Skin epidermis (tissue), 12 donors: ENCODE measurements around the gene TCF12.

Experiments used
- H3K27ac ChIP-seq, 21 experiments: fragments of 200-600 bp; sonication (generic) in 11 of 21; one replicate each; pipeline ENCODE4 v1.5.0; 2020; ENCODE audit warnings: mild to moderate bottlenecking in 3 of 21, inconsistent platforms in 2 of 21, moderate library complexity in 2 of 21
- H3K4me3 ChIP-seq, 7 experiments: fragments of 200-600 bp; sonication (generic) in 2 of 7; one replicate each; pipeline ENCODE4 v1.5.0; 2020; ENCODE audit warnings: inconsistent platforms in 2 of 7, mild to moderate bottlenecking in 2 of 7, moderate library complexity in 1 of 7

Gene TCF12

DNA sequence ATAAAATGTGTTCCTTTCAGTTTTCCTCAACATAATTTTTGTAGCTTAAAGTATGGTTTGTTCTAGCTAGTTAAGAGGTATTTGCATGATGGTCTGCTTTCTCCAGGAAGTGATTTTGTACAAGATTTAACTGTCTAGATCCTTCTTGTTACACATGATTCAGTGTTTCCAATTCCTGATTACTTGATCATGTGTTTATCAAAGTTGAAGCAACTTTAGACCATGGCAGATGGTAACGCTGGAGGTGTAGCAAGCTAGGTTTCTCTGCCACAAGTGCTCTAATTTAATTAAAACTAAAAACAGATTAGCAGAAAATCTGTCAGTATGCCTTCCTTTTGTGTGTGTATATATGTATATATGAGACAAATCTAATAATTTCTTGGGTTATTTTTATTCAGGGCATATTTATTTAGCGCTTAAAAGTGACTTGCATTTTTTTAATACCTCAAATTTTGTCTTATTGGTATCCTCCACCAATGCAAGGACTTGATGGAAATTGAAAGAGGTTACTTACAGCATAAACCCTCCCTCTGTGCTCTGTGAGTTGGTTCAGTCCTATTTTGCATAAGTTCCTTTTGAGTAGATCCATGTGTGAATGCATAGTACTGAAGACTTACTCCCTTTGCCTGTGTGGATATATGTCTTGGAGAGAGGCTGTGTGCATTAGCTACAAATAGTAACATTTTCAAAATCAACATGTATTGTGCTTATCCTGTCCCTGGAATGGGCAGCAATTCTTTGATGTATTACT is 300.6 kb downstream of the TCF12 start:
- peak overlapping the region in 12 of 21 experiments; percentile 13 to 79 (median 50) for H3K27ac ChIP-seq
- H3K4me3 ChIP-seq: peak overlapping the region; percentile 5 to 37 (median 13)

DNA sequence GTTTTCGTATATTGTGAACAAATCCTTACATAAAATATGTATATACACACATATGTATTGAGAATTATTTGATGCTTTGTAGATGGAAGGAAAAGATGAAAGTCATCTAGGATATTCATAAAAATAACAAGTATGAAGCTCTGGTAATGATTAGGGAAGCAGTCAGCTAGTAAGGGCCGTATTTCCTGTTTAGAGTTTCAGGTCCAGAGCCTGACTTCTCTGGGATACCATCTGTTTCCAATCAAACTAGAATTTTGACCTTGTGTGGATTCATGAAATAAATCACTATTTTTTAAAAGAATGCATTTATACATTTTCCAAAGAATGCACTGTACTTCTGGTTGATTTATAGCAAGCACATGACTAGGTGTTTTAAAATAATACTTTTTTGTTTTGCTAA is 301.8 kb downstream of the TCF12 start:
- Histone ChIP-seq H3K27ac (peak overlapping the region in 13 of 21 experiments; percentile 25 to 79 (median 43)), H3K4me3 (peak overlapping the region; percentile 5 to 37 (median 13))

DNA sequence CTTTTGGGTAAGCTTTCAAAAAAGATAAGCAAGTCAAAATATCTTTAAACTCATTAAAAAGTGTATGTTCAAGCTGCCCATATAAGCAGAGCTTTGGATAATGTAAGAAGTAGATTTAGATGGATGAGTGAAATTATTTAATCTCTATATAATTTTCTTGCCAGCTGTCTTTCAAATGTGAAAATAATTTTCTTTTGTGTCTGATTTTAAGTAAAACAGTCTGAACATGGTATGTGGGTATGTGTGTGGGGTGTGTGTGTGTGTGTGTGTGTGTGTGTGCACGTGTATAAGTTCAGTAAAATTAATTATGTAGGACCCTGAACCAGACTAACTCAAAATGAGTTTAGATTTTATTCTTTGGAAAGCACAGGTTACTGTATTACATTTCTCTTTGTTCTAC is 302.7 kb downstream of the TCF12 start:
- H3K27ac ChIP-seq: peak overlapping the region in 8 of 21 experiments; percentile 13 to 79 (median 43)
- H3K4me3 ChIP-seq: peak overlapping the region in 3 of 7 experiments; percentile 8 to 37 (median 30)

DNA sequence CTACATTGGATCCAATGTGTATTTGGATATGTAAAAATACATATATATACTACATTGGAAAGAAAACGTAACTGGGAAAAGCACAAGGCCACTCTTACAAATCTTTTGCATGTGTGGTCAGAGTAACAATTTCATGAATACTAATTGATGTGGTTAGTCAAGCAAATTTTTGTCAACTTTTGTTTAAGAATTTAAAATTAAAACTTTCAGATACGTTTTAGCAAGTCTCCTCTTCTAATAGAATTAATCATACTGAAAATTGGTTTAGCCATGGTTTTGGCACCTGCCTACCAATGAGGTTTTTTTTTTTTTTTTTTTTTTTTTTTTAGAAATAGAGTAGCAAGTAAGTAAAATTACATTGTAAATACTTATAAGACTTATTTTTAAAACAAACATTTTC is 304.9 kb downstream of the TCF12 start:
- peak overlapping the region in 4 of 21 experiments; percentile 3 to 79 (median 25) for H3K27ac ChIP-seq
- no peak overlapping the region for H3K4me3 ChIP-seq

DNA sequence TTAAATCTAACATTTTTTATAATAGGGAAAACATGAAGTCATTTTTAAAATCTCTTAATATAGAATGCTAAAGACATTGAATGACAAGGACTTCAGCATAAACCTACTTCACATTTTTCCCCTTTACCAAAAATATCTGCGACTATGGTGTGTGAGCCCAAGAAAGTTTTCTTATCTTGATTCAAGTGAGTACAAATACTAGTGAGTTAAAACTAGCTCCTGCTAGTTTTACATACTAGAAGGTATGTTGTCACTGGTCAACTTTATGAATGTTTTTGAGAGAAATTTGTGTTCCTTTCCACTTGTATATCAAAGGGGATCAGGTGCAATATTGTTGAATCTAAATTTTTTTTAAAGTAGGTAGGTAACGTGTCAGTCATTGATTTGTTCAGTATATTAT is 305.4 kb downstream of the TCF12 start:
- Histone ChIP-seq H3K4me3 (no peak overlapping the region), H3K27ac (peak overlapping the region in 1 of 21 experiments; percentile 45)

DNA sequence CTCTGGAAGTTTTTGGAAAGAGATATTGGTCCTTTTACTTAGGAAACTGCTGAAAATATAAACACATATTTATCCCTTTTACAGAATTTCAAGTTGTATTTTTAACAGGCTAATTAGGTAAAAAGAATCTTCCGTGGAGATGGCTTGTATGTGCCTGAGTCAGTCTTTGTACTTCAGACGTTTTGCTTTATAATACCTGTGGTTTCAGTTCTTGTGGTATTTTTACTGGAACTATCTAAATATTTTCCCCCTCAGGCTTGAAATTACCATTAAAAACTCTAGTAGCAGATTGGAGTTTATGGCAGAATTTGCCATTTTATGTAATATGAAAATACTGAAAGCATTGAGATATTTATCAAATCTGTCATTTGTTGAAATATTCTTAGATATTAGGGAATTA is 306.2 kb downstream of the TCF12 start:
- peak overlapping the region in 1 of 21 experiments; percentile 45 for H3K27ac ChIP-seq
- H3K4me3 ChIP-seq: no peak overlapping the region

DNA sequence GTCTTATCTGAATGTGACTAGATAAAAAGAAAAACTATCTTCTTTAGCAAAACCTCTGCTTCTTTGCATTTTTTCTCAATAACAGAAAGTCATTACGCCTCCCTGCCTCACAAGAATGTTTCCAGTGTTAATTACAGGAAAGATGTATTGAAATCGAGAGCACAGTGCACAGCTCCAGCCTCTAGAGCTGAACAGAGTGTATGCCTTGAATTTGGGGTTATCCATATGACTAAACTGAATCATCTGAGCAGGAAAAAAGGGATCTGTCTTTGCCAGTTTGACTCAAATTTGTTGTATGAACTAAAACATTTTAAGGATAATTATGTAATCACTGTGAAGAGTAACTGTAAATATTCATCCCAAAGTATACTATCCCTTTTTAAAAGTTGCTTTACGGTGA is 308.7 kb downstream of the TCF12 start:
- H3K27ac ChIP-seq: peak overlapping the region in 4 of 21 experiments; percentile 23 to 51 (median 38)

DNA sequence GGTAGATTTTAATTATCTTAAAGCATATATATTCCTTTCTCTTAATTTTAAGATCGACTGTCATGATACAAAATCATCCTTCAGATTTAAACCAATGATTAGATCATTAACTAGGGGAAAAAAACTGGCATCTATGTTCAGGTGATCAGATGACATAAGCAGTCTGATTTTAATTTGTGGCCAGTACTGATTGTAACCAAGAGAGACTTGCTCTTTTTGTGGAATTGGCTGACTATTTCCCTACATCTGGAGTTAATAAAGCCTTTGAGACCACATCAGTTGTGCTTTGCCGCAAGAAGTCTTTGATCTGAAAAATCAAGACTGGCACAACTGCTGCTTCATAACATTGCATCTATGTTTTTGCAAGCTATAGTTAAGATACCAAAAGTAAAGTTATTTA is 309.5 kb downstream of the TCF12 start:
- Histone ChIP-seq H3K27ac (peak overlapping the region in 3 of 21 experiments; percentile 23 to 39 (median 25)), H3K4me3 (no peak overlapping the region)

More for the DNA sequence above, 308.7 kb downstream of the TCF12 start:
- no peak overlapping the region for H3K4me3 ChIP-seq

DNA sequence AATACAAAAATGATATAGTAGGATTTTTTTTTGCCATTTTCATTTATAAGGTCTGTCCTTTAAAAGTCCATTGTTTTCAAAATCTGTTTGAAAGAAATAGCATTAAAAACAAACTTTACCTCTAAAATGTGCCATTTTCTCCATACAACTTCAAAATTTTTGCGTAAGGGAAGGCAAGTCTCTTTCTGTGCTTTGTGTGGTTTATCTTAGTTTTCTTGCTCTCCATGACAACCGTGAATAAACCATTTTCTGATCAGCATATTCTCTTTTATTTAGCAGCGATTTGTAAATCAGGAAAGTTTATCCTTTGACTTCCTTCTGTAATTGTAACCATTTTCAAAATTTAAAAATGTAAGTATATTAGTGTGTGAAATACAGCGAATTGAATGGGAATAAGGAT is 310.0 kb downstream of the TCF12 start:
- peak overlapping the region in 3 of 21 experiments; percentile 25 to 39 (median 31) for H3K27ac ChIP-seq
- H3K4me3 ChIP-seq: no peak overlapping the region

DNA sequence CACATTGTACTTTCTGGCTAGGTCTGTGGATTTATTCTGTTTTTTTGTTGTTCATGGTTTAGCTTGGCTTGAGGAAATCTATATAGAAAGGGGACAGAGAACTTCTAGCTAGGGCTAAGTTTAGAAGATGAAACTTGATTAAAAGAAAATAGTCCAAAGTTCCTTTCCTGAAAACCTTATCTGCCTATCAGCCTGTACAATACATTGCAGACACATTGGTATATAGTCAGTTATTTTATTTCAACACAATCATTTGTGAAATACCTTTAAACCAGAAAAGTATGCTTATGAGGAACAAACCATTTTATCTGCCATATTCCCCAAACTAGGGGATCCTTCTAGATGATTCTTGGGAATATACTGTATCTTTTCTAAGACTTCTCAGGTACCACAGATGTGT is 310.6 kb downstream of the TCF12 start:
- Histone ChIP-seq H3K27ac (peak overlapping the region in 1 of 21 experiments; percentile 31), H3K4me3 (no peak overlapping the region)

DNA sequence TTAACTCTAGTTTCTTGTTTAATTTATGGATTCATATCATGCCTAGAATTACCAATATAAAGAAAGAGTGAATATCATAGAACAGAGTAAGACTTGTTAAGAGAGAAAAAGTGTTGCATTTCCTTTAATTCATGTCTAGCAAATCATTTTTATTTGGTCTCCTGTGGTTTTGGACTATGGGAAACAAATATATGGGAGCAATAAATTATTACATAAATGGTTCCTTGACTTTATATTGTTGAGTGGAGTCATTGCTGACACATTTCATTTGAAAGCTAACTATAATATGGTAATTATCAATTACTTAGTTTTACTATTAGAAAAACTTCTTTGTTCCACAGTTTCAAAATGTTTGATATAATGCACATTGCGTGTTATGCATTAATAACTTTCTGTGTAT is 313.1 kb downstream of the TCF12 start:
- no peak overlapping the region for H3K27ac ChIP-seq
- H3K4me3 ChIP-seq: no peak overlapping the region

DNA sequence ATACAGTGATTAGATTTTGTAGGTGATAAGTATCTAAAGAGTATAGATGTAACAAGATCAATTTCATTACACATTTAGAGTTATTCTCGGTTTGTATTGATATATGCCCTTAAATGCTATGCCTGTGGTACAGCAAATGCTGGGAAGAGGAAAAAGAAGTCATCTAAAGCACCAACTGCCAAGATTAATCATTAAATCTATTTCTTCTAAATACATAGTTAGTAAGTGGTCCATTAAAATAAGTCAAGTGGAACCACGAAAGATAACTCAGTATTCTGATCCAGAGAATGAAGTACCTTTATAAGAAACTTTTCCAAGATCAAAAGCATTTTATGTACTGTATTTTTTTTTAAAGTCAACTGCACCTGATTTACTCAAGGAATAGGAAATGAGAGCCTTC is 315.7 kb downstream of the TCF12 start:
- H3K4me3 ChIP-seq: no peak overlapping the region
- no peak overlapping the region for H3K27ac ChIP-seq

DNA sequence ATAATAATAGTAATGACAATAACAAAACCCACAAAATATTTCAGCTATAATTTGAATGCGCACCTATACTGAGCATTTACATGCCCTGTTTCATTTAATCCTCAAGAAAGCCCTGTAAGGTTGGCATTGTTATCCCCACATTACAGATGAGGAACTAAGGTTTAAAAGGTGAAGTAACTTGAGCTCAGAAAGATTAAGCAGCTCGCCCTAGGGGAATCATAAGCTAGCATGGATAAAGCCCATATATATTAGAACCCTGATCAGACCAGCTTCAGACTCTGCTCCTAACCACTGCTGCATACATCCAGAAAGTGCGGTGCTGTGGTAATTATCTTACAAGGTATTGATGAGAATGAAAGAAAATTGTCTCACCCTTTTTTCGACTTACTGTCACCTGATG is 316.7 kb downstream of the TCF12 start:
- H3K4me3 ChIP-seq: no peak overlapping the region
- no peak overlapping the region for H3K27ac ChIP-seq

DNA sequence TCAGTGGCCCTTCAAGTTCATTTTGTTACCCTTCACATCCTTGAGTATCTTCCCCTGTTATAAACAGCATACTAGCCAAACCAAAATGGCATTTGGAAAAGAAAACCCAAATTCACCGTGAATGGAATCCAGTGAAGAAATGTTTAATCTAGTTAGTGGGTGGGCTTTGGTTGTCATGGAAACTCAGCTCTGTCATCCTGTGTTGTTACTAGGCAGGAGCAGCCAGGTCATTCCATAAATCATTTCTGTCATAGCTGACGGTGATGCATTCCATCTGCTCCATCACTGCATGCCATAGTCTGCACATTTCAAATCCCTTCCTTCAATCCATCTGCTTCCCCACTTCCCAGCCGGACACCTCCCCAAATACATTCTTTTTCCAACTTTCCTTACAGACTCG is 317.4 kb downstream of the TCF12 start:
- Histone ChIP-seq H3K27ac (no peak overlapping the region), H3K4me3 (no peak overlapping the region)

DNA sequence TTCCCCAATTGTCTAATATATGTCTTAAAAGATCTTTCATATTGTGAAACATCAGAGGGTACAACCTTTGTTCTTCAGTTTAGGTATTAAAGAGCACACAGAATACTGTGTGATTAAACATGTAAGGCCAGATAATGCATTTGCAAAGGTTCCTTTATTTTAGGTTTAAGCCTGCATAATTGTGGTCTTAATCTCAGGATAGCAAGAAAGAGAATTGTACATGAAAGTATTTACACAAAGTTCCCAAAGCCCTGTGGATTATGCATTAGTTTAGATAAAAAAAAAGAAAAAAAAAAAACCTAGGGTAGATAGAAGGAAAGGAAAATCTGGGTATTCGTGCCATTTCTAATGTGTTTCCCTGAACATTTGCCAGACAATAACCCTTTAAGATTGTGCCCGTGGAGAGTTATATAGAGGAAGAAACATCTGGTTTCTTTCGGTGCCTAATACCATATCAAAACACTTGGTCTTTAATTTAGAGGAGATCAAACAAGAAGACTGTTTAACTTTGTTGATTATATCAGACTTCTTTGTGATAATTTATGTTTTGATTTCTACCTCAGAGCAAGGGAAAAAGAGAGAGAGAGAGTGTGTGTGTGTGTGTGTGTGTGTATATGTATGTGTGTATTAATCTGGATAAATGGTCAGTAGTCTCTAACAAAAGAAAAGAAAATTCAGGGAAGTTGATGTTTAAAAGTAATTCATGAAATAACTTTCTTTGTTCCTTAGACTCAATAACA is 318.3 kb downstream of the TCF12 start:
- Histone ChIP-seq H3K27ac (no peak overlapping the region), H3K4me3 (no peak overlapping the region)

DNA sequence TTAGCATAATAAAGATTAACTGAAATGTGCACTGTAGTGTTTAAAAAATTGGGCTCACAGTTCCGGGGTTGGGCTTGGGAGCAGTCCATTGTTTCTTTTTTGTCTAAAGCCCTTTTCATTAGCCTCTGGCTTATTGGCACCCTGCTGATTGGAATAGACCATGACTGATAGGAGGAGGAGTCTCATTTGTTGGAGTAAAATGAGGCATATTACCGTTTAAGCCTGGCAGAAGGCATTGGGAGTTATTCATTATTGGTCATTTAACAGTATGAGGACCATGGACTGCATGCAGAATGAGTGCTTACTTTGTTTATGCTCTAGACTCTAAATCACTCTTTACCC is 318.8 kb downstream of the TCF12 start:
- H3K27ac ChIP-seq: no peak overlapping the region
- H3K4me3 ChIP-seq: no peak overlapping the region

DNA sequence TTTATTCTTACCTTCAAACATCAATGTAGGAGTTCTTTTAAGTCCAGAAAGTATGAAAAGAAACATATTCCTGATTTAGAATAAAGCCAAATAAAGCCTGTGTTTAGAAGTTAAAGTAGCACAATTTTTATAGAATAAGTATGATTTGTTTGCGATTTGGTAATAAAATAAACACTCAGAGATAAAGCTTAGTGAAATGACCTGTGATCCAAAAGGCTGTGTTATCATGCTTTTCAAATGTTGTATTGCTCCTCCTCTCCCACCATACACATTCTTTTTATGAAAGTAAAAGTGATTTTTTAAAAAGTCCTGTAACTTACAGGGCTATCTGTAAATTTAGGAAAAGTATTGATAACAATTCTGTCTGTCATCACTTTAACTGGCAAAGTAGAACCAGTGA is 319.2 kb downstream of the TCF12 start:
- no peak overlapping the region for H3K27ac ChIP-seq
- no peak overlapping the region for H3K4me3 ChIP-seq

DNA sequence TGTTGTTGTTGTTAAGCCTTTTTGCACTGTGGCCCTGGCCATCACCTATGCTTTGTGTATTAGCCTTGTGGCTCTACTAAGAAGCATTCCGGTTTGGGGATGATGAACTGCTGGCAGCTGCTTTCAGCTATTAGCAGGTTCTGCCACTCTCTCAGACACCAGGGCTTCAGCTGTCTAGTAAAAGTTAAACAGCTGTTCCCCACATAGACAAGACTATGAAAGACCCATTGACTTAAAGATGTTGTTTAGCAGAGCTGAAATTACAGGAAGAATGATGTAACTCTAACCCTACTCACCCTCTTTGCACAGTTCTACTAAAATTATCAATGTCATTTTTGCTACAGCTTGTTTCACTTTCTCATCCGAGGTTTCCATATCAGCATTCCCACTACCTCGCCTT is 326.7 kb downstream of the TCF12 start:
- no peak overlapping the region for H3K27ac ChIP-seq
- no peak overlapping the region for H3K4me3 ChIP-seq

DNA sequence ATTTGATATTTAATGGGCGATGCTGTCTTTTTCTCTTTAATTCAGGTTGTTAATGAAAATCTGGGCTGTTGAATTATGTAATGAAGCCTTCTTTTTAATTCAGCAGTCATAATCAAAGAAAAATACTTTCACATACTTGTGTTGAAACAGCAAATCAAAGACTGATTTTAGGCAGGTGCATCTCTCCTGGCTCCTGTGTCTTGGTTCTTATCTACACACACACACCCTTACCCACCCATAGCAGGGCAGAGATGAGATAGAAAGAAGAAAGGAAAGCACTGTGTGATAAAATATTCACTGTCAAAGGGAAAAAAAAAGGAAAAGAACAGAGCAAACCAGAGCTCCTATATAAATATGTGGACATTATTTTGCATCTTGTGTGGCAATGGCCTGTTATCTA is 327.3 kb downstream of the TCF12 start:
- Histone ChIP-seq H3K27ac (no peak overlapping the region), H3K4me3 (no peak overlapping the region)

DNA sequence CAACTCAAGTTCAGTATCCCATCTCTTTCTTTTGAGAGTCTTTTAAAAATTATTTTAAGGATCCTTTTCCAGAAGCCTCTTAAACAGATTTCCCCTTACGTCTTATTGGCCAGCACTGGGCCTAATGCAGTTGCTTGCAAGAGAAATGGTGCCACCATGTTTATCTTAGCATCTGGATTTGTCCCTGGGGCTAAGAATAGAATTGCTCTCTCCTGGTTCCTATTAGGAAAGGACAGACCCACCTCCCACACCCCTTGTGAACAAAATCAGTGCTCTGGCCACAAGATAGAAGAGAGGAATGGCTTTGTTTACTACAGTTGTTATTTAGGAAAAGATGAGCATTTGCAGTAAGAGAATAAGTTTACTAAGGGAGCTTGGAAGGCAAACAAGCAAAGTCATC is 329.6 kb downstream of the TCF12 start:
- Histone ChIP-seq H3K27ac (no peak overlapping the region), H3K4me3 (no peak overlapping the region)

DNA sequence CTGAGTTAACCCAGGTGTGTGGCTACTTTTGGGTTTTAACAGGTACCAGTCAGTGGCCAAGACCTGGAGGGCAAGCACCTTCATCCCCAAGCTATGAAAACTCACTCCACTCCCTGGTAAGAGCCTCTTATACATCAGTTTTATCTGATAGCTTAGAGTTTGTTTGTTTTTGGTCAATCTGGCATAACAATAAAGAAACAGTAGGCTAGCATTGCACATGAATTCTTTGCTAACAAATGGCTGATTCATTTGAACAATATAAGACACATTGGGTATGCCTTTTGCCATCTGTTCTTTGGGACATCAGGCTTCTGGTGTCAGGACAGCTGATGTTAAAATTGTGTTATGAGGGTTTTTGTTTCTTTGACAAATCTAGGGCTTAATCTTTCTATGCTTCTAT is 332.9 kb downstream of the TCF12 start:
- no peak overlapping the region for H3K27ac ChIP-seq
- H3K4me3 ChIP-seq: no peak overlapping the region
